ENCODE measurements around the gene EDEM2. TPM values are rescaled to one million over a fixed set of nuclear protein-coding genes. Genes with fewer than 3 reads are reported as not detected.
A peak's percentile ranks its signal among the peaks of the same experiment; 100 is the strongest.
"Not testable (repeated sequence)": the region's sequence is repeated elsewhere in the genome, so short reads cannot be mapped to it uniquely, and the experiment has no call there.

Gene EDEM2
- 12.4 TPM for polyA plus RNA-seq (2012; ENCODE audit: missing spikeins)

- TF ChIP-seq TAF1 (IDR thresholded peaks at IDR 0.05; ENCODE audit: borderline replicate concordance, low read depth, low read length) (no peak), POLR2AphosphoS5 (IDR thresholded peaks at IDR 0.05; ENCODE audit: low read depth, low read length) (0 out of 2 replicates have a peak, but pooled peaks have one; percentile 64), POLR2A (IDR thresholded peaks at IDR 0.05; ENCODE audit: low read depth, low read length) (peak; percentile 69; the same call in 1 of the 2 replicates)
- DNase-seq (ENCODE audit: insufficient read length): peak; percentile 78
- peak; percentile 93 for FAIRE-seq
Measured at GRCh38 chr20:35146920-35147574, at the start of gene EDEM2. Gene EDEM2 (minus strand): TSS chr20:35147336. CDS start chr20:35147258, 78 bp downstream.

- FAIRE-seq (no peak), DNase-seq (ENCODE audit: insufficient read length) (no peak)
- no peak for TF ChIP-seq POLR2A (IDR thresholded peaks at IDR 0.05; ENCODE audit: low read depth, low read length)
- no peak for TF ChIP-seq TAF1 (IDR thresholded peaks at IDR 0.05; ENCODE audit: borderline replicate concordance, low read depth, low read length)
- no peak for TF ChIP-seq POLR2AphosphoS5 (IDR thresholded peaks at IDR 0.05; ENCODE audit: low read depth, low read length)
Measured at GRCh38 chr20:35196313-35196712, 49.2 kb upstream of the EDEM2 start.

- not testable (repeated sequence) for FAIRE-seq; DNase-seq (ENCODE audit: insufficient read length)
Measured at GRCh38 chr20:35193031-35193791, 46.1 kb upstream of the EDEM2 start.

- FAIRE-seq: no peak
- DNase-seq (ENCODE audit: insufficient read length): no peak
Measured at GRCh38 chr20:35192118-35192872, 45.2 kb upstream of the EDEM2 start.

GRCh38 chr20:35191419-35192117 lies 44.4 kb upstream of the EDEM2 start:
- no peak for FAIRE-seq
- TF ChIP-seq POLR2AphosphoS5 (IDR thresholded peaks at IDR 0.05; ENCODE audit: low read depth, low read length) (no peak), POLR2A (IDR thresholded peaks at IDR 0.05; ENCODE audit: low read depth, low read length) (no peak), TAF1 (IDR thresholded peaks at IDR 0.05; ENCODE audit: borderline replicate concordance, low read depth, low read length) (no peak)
- no peak for DNase-seq (ENCODE audit: insufficient read length)

More at GRCh38 chr20:35192118-35192872, 45.2 kb upstream of the EDEM2 start:
- TF ChIP-seq POLR2A (IDR thresholded peaks at IDR 0.05; ENCODE audit: low read depth, low read length) (no peak), TAF1 (IDR thresholded peaks at IDR 0.05; ENCODE audit: borderline replicate concordance, low read depth, low read length) (no peak), POLR2AphosphoS5 (IDR thresholded peaks at IDR 0.05; ENCODE audit: low read depth, low read length) (no peak)

- DNase-seq (ENCODE audit: insufficient read length): no peak
- no peak for TF ChIP-seq POLR2A (IDR thresholded peaks at IDR 0.05; ENCODE audit: low read depth, low read length)
- TF ChIP-seq POLR2AphosphoS5 (IDR thresholded peaks at IDR 0.05; ENCODE audit: low read depth, low read length): no peak
- TF ChIP-seq TAF1 (IDR thresholded peaks at IDR 0.05; ENCODE audit: borderline replicate concordance, low read depth, low read length): no peak
- FAIRE-seq: no peak
Measured at GRCh38 chr20:35190556-35190955, 43.4 kb upstream of the EDEM2 start.

- FAIRE-seq; DNase-seq (ENCODE audit: insufficient read length): not testable (repeated sequence)
Measured at GRCh38 chr20:35189223-35189622, 42.1 kb upstream of the EDEM2 start.

GRCh38 chr20:35187584-35188190 lies 40.6 kb upstream of the EDEM2 start:
- FAIRE-seq (no peak), DNase-seq (ENCODE audit: insufficient read length) (no peak)
- TF ChIP-seq POLR2AphosphoS5 (IDR thresholded peaks at IDR 0.05; ENCODE audit: low read depth, low read length): no peak
- TF ChIP-seq POLR2A (IDR thresholded peaks at IDR 0.05; ENCODE audit: low read depth, low read length): no peak
- TF ChIP-seq TAF1 (IDR thresholded peaks at IDR 0.05; ENCODE audit: borderline replicate concordance, low read depth, low read length): no peak

- not testable (repeated sequence) for FAIRE-seq; DNase-seq (ENCODE audit: insufficient read length)
Measured at GRCh38 chr20:35186691-35187289, 39.7 kb upstream of the EDEM2 start.

GRCh38 chr20:35181731-35182130 lies 34.6 kb upstream of the EDEM2 start:
- DNase-seq (ENCODE audit: insufficient read length) (no peak), FAIRE-seq (no peak)
- TF ChIP-seq POLR2A (IDR thresholded peaks at IDR 0.05; ENCODE audit: low read depth, low read length): no peak
- no peak for TF ChIP-seq TAF1 (IDR thresholded peaks at IDR 0.05; ENCODE audit: borderline replicate concordance, low read depth, low read length)
- no peak for TF ChIP-seq POLR2AphosphoS5 (IDR thresholded peaks at IDR 0.05; ENCODE audit: low read depth, low read length)

- FAIRE-seq (no peak), DNase-seq (ENCODE audit: insufficient read length) (no peak)
- TF ChIP-seq POLR2AphosphoS5 (IDR thresholded peaks at IDR 0.05; ENCODE audit: low read depth, low read length) (no peak), TAF1 (IDR thresholded peaks at IDR 0.05; ENCODE audit: borderline replicate concordance, low read depth, low read length) (no peak), POLR2A (IDR thresholded peaks at IDR 0.05; ENCODE audit: low read depth, low read length) (no peak)
Measured at GRCh38 chr20:35180266-35180665, 33.1 kb upstream of the EDEM2 start.
